ENCODE results near the gene FKBP14.

FKBP14 gene

GRCh38 chr7:30026229-30027064 is at the start of gene FKBP14:
Gene FKBP14 (minus strand): TSS chr7:30026702. CDS start chr7:30026508, 194 bp downstream.
- DNase-seq (ENCODE audit: low read depth in 2 of 2): peak; percentile 74 to 86

- no peak for DNase-seq (ENCODE audit: low read depth in 2 of 2)
These were observed 48.0 kb upstream of the FKBP14 start for GRCh38 chr7:30074422-30075030.

- no peak for DNase-seq (ENCODE audit: low read depth in 2 of 2)
These were observed 46.2 kb upstream of the FKBP14 start for GRCh38 chr7:30072735-30073134.

- DNase-seq (ENCODE audit: low read depth in 2 of 2): no peak
These were observed 43.5 kb upstream of the FKBP14 start for GRCh38 chr7:30070052-30070451.

- DNase-seq (ENCODE audit: low read depth in 2 of 2): no peak
These were observed 42.8 kb upstream of the FKBP14 start for GRCh38 chr7:30069096-30069867.

- DNase-seq (ENCODE audit: low read depth in 2 of 2): no peak
These were observed 41.6 kb upstream of the FKBP14 start for GRCh38 chr7:30068117-30068516.

GRCh38 chr7:30066687-30067086 is 40.2 kb upstream of the FKBP14 start:
- DNase-seq (ENCODE audit: low read depth in 2 of 2): no peak

GRCh38 chr7:30065746-30066145 is 39.2 kb upstream of the FKBP14 start:
- no peak for DNase-seq (ENCODE audit: low read depth in 2 of 2)

- no peak for DNase-seq (ENCODE audit: low read depth in 2 of 2)
These were observed 36.1 kb upstream of the FKBP14 start for GRCh38 chr7:30062587-30062986.

- peak; percentile 10 to 20 for DNase-seq (ENCODE audit: low read depth in 2 of 2)
These were observed 35.3 kb upstream of the FKBP14 start for GRCh38 chr7:30061786-30062185.

GRCh38 chr7:30057741-30058140 is 31.2 kb upstream of the FKBP14 start:
- no peak for DNase-seq (ENCODE audit: low read depth in 2 of 2)

GRCh38 chr7:30053068-30053467 is 26.6 kb upstream of the FKBP14 start:
- DNase-seq (ENCODE audit: low read depth in 2 of 2): no peak

- no peak for DNase-seq (ENCODE audit: low read depth in 2 of 2)
These were observed 22.7 kb upstream of the FKBP14 start for GRCh38 chr7:30049173-30049572.

- no peak for DNase-seq (ENCODE audit: low read depth in 2 of 2)
These were observed 22.1 kb upstream of the FKBP14 start for GRCh38 chr7:30048582-30048981.

- DNase-seq (ENCODE audit: low read depth in 2 of 2): no peak
These were observed 20.6 kb upstream of the FKBP14 start for GRCh38 chr7:30047124-30047523.

- no peak for DNase-seq (ENCODE audit: low read depth in 2 of 2)
These were observed 19.7 kb upstream of the FKBP14 start for GRCh38 chr7:30046127-30046770.

- DNase-seq (ENCODE audit: low read depth in 2 of 2): no peak
These were observed 15.2 kb upstream of the FKBP14 start for GRCh38 chr7:30041526-30042269.

GRCh38 chr7:30040938-30041337 is 14.4 kb upstream of the FKBP14 start:
- no peak for DNase-seq (ENCODE audit: low read depth in 2 of 2)

- DNase-seq (ENCODE audit: low read depth in 2 of 2): no peak
These were observed 11.9 kb upstream of the FKBP14 start for GRCh38 chr7:30038196-30038980.

GRCh38 chr7:30036220-30036619 is 9.7 kb upstream of the FKBP14 start:
- no peak for DNase-seq (ENCODE audit: low read depth in 2 of 2)

GRCh38 chr7:30034501-30034900 is 8.0 kb upstream of the FKBP14 start:
- no peak for DNase-seq (ENCODE audit: low read depth in 2 of 2)
